H1 (cell line): ENCODE measurements around the gene CYB5B. TPM values are rescaled to one million over a fixed set of nuclear protein-coding genes. Genes with fewer than 3 reads are reported as not detected.

Source experiments
- CTCF ChIA-PET: fragments of 300-600 bp; sonication (Branson Sonifier 250); formaldehyde crosslinking; loops from one replicate; lab custom pipeline; 2021; ENCODE audit not compliant: partially characterized antibody; lab: Charles Lee
- POLR2A ChIA-PET: fragments of 300-600 bp; sonication (Branson Sonifier 250); formaldehyde crosslinking; loops from one replicate; lab custom pipeline; 2021; ENCODE audit warnings: inconsistent platforms; ENCODE audit not compliant: partially characterized antibody; lab: Charles Lee
- DNase-seq, 2 experiments: peaks; one replicate each; pipeline versions ENCODE4 v3.0.0 to v3.0.0-alpha.2; 2010 to 2022; ENCODE audit warnings: low spot score in 2 of 2, low read depth in 1 of 2, mixed read lengths in 1 of 2
- FAIRE-seq: peaks from 2 replicates; lab custom pipeline; 2011; peaks lifted over from hg19 to GRCh38; lab: Jason Lieb, UNC
- H2AFZ ChIP-seq: 2 replicates; pipeline ENCODE4 v1.8.1; 2012; ENCODE audit warnings: low read length, inconsistent platforms
- H2AK5ac ChIP-seq: 2 replicates; pipeline ENCODE4 v1.6.1; 2013; ENCODE audit warnings: low read depth, low read length
- H2BK120ac ChIP-seq: replicated peaks from 2 replicates; pipeline ENCODE3; 2013; ENCODE audit warnings: low read depth, low read length, inconsistent platforms
- H2BK12ac ChIP-seq: 2 replicates; pipeline ENCODE4 v1.6.1; 2013; ENCODE audit warnings: low read depth, low read length
- H2BK15ac ChIP-seq: 2 replicates; pipeline ENCODE4 v1.6.1; 2013; ENCODE audit warnings: low read length
- H2BK20ac ChIP-seq: 2 replicates; pipeline ENCODE4 v1.6.1; 2013; ENCODE audit warnings: low read length
- H2BK5ac ChIP-seq: 2 replicates; pipeline ENCODE4 v1.6.1; 2013; ENCODE audit warnings: low read depth, low read length
- H3K14ac ChIP-seq: 2 replicates; pipeline ENCODE4 v1.6.1; 2013; ENCODE audit warnings: inconsistent platforms; ENCODE audit not compliant: insufficient read length
- H3K18ac ChIP-seq: 2 replicates; pipeline ENCODE4 v1.6.1; 2013; ENCODE audit warnings: low read length; ENCODE audit errors: extremely low read depth
- H3K23ac ChIP-seq: 2 replicates; pipeline ENCODE4 v1.6.1; 2013; ENCODE audit warnings: inconsistent platforms; ENCODE audit not compliant: insufficient read length
- H3K23me2 ChIP-seq: 2 replicates; pipeline ENCODE4 v1.6.1; 2013; ENCODE audit warnings: low read depth, low read length
- H3K27ac ChIP-seq: 2 replicates; pipeline ENCODE4 v1.6.1; 2011; ENCODE audit warnings: low read depth, low read length, inconsistent platforms
- H3K27me3 ChIP-seq, 4 experiments: replicated peaks in 1 of 4; 1 replicate in 1 of 4; 2 replicates in 3 of 4; pipeline versions ENCODE4 v1.6.1 to v1.8.1; 2011 to 2013; ENCODE audit warnings: low read length in 3 of 4, mild to moderate bottlenecking in 3 of 4, inconsistent platforms in 2 of 4, mixed read lengths in 2 of 4, moderate library complexity in 1 of 4; ENCODE audit not compliant: control insufficient read depth in 3 of 4, insufficient read depth in 3 of 4; ENCODE audit errors: extremely low read depth in 1 of 4
- H3K36me3 ChIP-seq, 4 experiments: 2 replicates each; pipeline versions ENCODE4 v1.6.1 to v1.8.1; 2011 to 2013; ENCODE audit warnings: mild to moderate bottlenecking in 4 of 4, low read length in 3 of 4, moderate library complexity in 2 of 4, control low read depth in 1 of 4, inconsistent platforms in 1 of 4; ENCODE audit not compliant: insufficient read depth in 4 of 4, control insufficient read depth in 2 of 4
- H3K4ac ChIP-seq: replicated peaks from 2 replicates; pipeline ENCODE3; 2013; ENCODE audit warnings: low read length, low read depth, mixed read lengths, inconsistent platforms; ENCODE audit not compliant: insufficient read length
- H3K4me1 ChIP-seq, 4 experiments: replicated peaks in 1 of 4; 1 replicate in 1 of 4; 2 replicates in 3 of 4; pipeline versions ENCODE4 v1.6.1 to v1.8.1; 2011 to 2013; ENCODE audit warnings: low read length in 3 of 4, inconsistent platforms in 2 of 4, mixed read lengths in 1 of 4; ENCODE audit not compliant: insufficient read depth in 4 of 4, control insufficient read depth in 3 of 4
- H3K4me2 ChIP-seq, 2 experiments: 2 replicates each; pipeline versions ENCODE4 v1.6.1 to v1.8.1; 2011 to 2013; ENCODE audit warnings: low read depth in 2 of 2, low read length in 2 of 2, control low read depth in 1 of 2, inconsistent platforms in 1 of 2, mild to moderate bottlenecking in 1 of 2; ENCODE audit not compliant: insufficient read depth in 1 of 2
- H3K4me3 ChIP-seq, 4 experiments: fragments of 200-600, 300-600 bp in 1 of 4; sonication (generic), shearing (Covaris generic), sonication (Bioruptor Twin) in 1 of 4; 2 replicates each; pipeline versions ENCODE4 v1.5.1 to v1.8.1; 2011 to 2016; ENCODE audit warnings: low read length in 4 of 4, low read depth in 3 of 4, control low read depth in 2 of 4, inconsistent platforms in 2 of 4, mild to moderate bottlenecking in 2 of 4, mixed read lengths in 1 of 4, moderate library complexity in 1 of 4; ENCODE audit not compliant: insufficient read depth in 2 of 4; ENCODE audit errors: extremely low read depth in 1 of 4
- H3K56ac ChIP-seq: replicated peaks from 2 replicates; pipeline ENCODE3; 2013; ENCODE audit warnings: low read depth, mild to moderate bottlenecking, mixed read lengths, low read length, inconsistent platforms; ENCODE audit not compliant: insufficient read length
- H3K79me1 ChIP-seq: 2 replicates; pipeline ENCODE4 v1.6.1; 2013; ENCODE audit warnings: low read depth, low read length, control low read depth
- H3K79me2 ChIP-seq, 2 experiments: 2 replicates each; pipeline versions ENCODE4 v1.6.1 to v1.8.1; 2012 to 2013; ENCODE audit warnings: low read length in 2 of 2, mild to moderate bottlenecking in 2 of 2, inconsistent platforms in 1 of 2; ENCODE audit not compliant: insufficient read depth in 2 of 2, control insufficient read depth in 1 of 2
- H3K9ac ChIP-seq, 4 experiments: replicated peaks in 1 of 4; 1 replicate in 1 of 4; 2 replicates in 3 of 4; pipeline versions ENCODE4 v1.6.1 to v1.8.1; 2011 to 2013; ENCODE audit warnings: low read depth in 3 of 4, low read length in 3 of 4, control low read depth in 2 of 4, mild to moderate bottlenecking in 2 of 4, moderate library complexity in 2 of 4, inconsistent platforms in 1 of 4; ENCODE audit errors: extremely low read depth in 1 of 4
- H3K9me3 ChIP-seq, 2 experiments: 2 replicates each; pipeline versions ENCODE4 v1.6.1 to v1.8.1; 2012 to 2013; ENCODE audit warnings: mild to moderate bottlenecking in 2 of 2, moderate library complexity in 2 of 2, control low read depth in 1 of 2, inconsistent platforms in 1 of 2, low read depth in 1 of 2, low read length in 1 of 2, mixed read lengths in 1 of 2; ENCODE audit not compliant: insufficient read depth in 2 of 2
- H4K20me1 ChIP-seq, 2 experiments: replicated peaks in 1 of 2; 2 replicates each; pipeline versions ENCODE3 to v1.8.1; 2011 to 2013; ENCODE audit warnings: inconsistent platforms in 2 of 2, low read length in 2 of 2, mild to moderate bottlenecking in 1 of 2; ENCODE audit not compliant: insufficient read depth in 2 of 2, control insufficient read depth in 1 of 2
- H4K5ac ChIP-seq: 2 replicates; pipeline ENCODE4 v1.6.1; 2013; ENCODE audit warnings: low read length, low read depth, mixed read lengths, inconsistent platforms; ENCODE audit not compliant: insufficient read length
- H4K8ac ChIP-seq: 2 replicates; pipeline ENCODE4 v1.8.0; 2013; ENCODE audit warnings: mild to moderate bottlenecking, moderate library complexity, low read length, inconsistent platforms; ENCODE audit not compliant: insufficient read depth; ENCODE audit errors: extremely low read depth
- H4K91ac ChIP-seq: replicated peaks from 2 replicates; pipeline ENCODE3; 2013; ENCODE audit warnings: low read length, mixed read lengths, inconsistent platforms; ENCODE audit not compliant: insufficient read length
- FOSL1 ChIP-seq: IDR thresholded peaks from 2 replicates; pipeline ENCODE4 v1.6.1; 2011; ENCODE audit warnings: mild to moderate bottlenecking, low read depth, low read length, moderate library complexity; ENCODE audit not compliant: insufficient read depth
- POU5F1 ChIP-seq: IDR thresholded peaks from 2 replicates; pipeline ENCODE4 v1.6.1; 2011; ENCODE audit warnings: low read depth, mild to moderate bottlenecking, low read length, moderate library complexity
- WGBS, 2 experiments: shearing (Covaris generic) in 1 of 2; methylation state at CpG; one replicate each; pipeline versions ENCODE4 v1.1.6 to v1.1.7; 2013 to 2015; ENCODE audit warnings: low lambda C conversion rate in 2 of 2, mixed read lengths in 2 of 2, inconsistent platforms in 1 of 2, low coverage in 1 of 2, missing lambda C conversion rate in 1 of 2; ENCODE audit not compliant: insufficient replicate concordance in 2 of 2, insufficient coverage in 1 of 2, insufficient read length in 1 of 2; ENCODE audit errors: extremely low coverage in 1 of 2, missing lambda C conversion rate in 1 of 2; 5-methylcytosine and 5-hydroxymethylcytosine counted together
- polyA plus RNA-seq, 7 experiments: library from polyadenylated mRNA; depleted of rRNA in 3 of 7; stranded (reverse) in 5 of 7; unstranded in 2 of 7; fragments of >200 nt in 5 of 7; fragments of 200-250 nt in 2 of 7; gene quantifications; 1 replicate in 5 of 7; 2 replicates in 1 of 7; 4 replicates in 1 of 7; pipeline versions ENCODE4 v1.2.1 to v1.2.3, GENCODE V29; 2011 to 2013; ENCODE audit warnings: missing spikeins in 2 of 7, mixed read lengths in 2 of 7
- total RNA-seq: library from RNA; stranded (reverse); fragmentation: NEBNext Ultra II Directional; extraction: Animal tissue kit (Norgen Biotek cat#: 25700); gene quantifications from 2 replicates; pipeline ENCODE4 v1.2.1, GENCODE V29; 2021

Gene CYB5B
- total and polyA plus RNA-seq, 2 of the 8 experiments (the other 6 are each of a cell fraction or from before 2014, with no cell fraction given), result 108 to 127 TPM

DNA sequence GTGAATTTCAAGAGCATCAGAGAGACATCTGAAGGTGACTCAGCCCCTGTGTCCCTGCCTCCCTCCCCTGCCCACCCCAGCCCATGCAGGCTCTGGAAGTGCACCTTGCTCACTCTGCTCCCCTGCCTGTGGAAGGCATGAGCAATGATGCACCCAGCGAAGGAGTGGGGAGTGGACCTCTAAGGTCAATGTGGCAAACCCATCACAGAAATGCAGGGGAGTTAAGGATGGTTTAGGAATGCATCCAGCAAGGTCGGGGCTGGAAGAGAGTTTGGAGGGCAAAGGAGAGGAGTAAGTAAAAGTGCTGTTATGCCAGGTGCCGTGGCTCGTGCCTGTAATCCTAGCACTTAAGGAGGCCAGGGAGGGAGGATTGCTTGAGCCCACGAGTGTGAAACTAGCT, 61.9 kb downstream of the CYB5B start:
- H3K27ac ChIP-seq, result no peak overlapping the region
- no peak overlapping the region for H3K14ac ChIP-seq
- no peak overlapping the region for H3K56ac ChIP-seq
- H3K79me2 ChIP-seq, result no peaks in the 10 kb centered on the region
- H2BK20ac ChIP-seq, result no peak overlapping the region
- H2BK12ac ChIP-seq, result no peak overlapping the region
- H3K4me1 ChIP-seq, result no peaks in the 10 kb centered on the region
- H4K8ac ChIP-seq, result no peak overlapping the region
- no peak overlapping the region for H3K4me3 ChIP-seq
- H2AK5ac ChIP-seq, result no peak overlapping the region
- no peaks in the 10 kb centered on the region for H3K79me1 ChIP-seq
- H3K18ac ChIP-seq, result no peak overlapping the region
- H3K23me2 ChIP-seq, result no peaks in the 10 kb centered on the region
- no peak overlapping the region for H2BK5ac ChIP-seq
- CTCF ChIA-PET, result interaction anchor here (1.0 kb wide), 1 partner anchor 362 kb away, joined by 3 read pairs; no protein-coding TSS in a partner anchor
- no peak for FAIRE-seq
- H4K5ac ChIP-seq, result no peak overlapping the region
- no peaks in the 10 kb centered on the region for H3K36me3 ChIP-seq
- no peaks in the 10 kb centered on the region for H3K9me3 ChIP-seq
- H3K9ac ChIP-seq, result no peak overlapping the region
- H3K4me2 ChIP-seq, result no peak overlapping the region
- no peak overlapping the region for H3K23ac ChIP-seq
- no peaks in the 10 kb centered on the region for H3K27me3 ChIP-seq
- WGBS, 2 experiments, result 94% methylated on average over 5 of the region's 5 CpGs; no CpG with 5 or more reads in 1 of the 2 experiments
- TF ChIP-seq POU5F1, result no peak
- no peak for TF ChIP-seq FOSL1
- TF ChIP-seq, all 59 proteins: peak for 0
- Histone ChIP-seq H3K4ac (no peak overlapping the region), H4K20me1 (no peaks in the 10 kb centered on the region), H4K91ac (no peak overlapping the region), H2AFZ (no peak overlapping the region), H2BK120ac (no peak overlapping the region), H2BK15ac (no peak overlapping the region)
- POLR2A ChIA-PET, result no interaction called here
- no peak for DNase-seq
